Neural crest cell (in vitro differentiated cells): ENCODE results near the gene WRAP73. TPM values are rescaled to one million over a fixed set of nuclear protein-coding genes. Genes with fewer than 3 reads are reported as not detected.
A peak's percentile ranks its signal among the peaks of the same experiment; 100 is the strongest.

Experiments used
- DNase-seq: peaks from one replicate; pipeline ENCODE4 v3.0.0; 2021; ENCODE audit warnings: low read depth, mixed read lengths, low spot score
- H3K27ac Mint-ChIP-seq: one replicate; pipeline ENCODE4 v1.8.0; 2021; ENCODE audit warnings: mild to moderate bottlenecking, mixed read lengths; ENCODE audit not compliant: unreplicated experiment
- H3K27me3 Mint-ChIP-seq: 2 replicates; pipeline ENCODE4 v1.8.0; 2021; ENCODE audit warnings: low read depth, mild to moderate bottlenecking, mixed read lengths
- H3K36me3 Mint-ChIP-seq: 2 replicates; pipeline ENCODE4 v1.8.0; 2021; ENCODE audit warnings: low read depth, mild to moderate bottlenecking, mixed read lengths
- H3K4me1 Mint-ChIP-seq: 2 replicates; pipeline ENCODE4 v1.8.0; 2021; ENCODE audit warnings: mixed read lengths
- H3K4me3 Mint-ChIP-seq: one replicate; pipeline ENCODE4 v1.8.0; 2021; ENCODE audit warnings: mild to moderate bottlenecking, mixed read lengths
- H3K9me3 Mint-ChIP-seq: 2 replicates; pipeline ENCODE4 v1.8.0; 2021; ENCODE audit warnings: mixed read lengths
- total RNA-seq: library from RNA; stranded (reverse); gene quantifications from 2 replicates; pipeline ENCODE4 v1.2.1, GENCODE V29; 2021
- TF ChIP-seq, protein P1 (sequence below): fragments of 200-600 bp; sonication (generic); conservative IDR thresholded peaks from 2 replicates; pipeline ENCODE4 v1.5.0; 2021; ENCODE audit warnings: antibody characterized with exemption, mild to moderate bottlenecking

The WRAP73 gene
- total RNA-seq, 1 donor from 2014 or later: 28.9 TPM

DNA sequence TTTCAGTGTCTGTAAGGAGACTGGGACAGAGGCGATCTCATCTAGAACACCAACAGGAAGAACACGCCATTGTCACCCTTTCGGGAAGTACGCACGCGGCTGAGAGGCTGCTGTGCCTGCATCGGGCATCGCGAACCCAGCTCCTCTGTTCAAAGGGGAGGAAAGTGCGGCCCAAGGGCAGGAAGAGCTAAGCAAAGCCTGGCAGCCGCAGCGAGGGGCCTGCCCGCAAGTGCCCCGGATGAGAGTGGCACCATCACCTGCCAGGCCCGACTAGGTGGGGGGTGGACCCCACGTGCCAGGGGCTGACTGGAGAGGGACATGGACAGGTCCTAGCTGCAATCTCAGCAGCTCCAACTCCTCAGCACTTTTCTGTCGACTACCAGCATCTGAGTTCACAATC is 17.6 kb downstream of the WRAP73 start:
- H3K36me3 Mint-ChIP-seq: peaks cover 5% of the 10 kb centered on the region
- H3K4me3 Mint-ChIP-seq: no peak overlapping the region
- no peaks in the 10 kb centered on the region for H3K9me3 Mint-ChIP-seq
- peak overlapping the region; percentile 67 for H3K27ac Mint-ChIP-seq
- H3K4me1 Mint-ChIP-seq: no peaks in the 10 kb centered on the region
- TF ChIP-seq, protein P1, sequence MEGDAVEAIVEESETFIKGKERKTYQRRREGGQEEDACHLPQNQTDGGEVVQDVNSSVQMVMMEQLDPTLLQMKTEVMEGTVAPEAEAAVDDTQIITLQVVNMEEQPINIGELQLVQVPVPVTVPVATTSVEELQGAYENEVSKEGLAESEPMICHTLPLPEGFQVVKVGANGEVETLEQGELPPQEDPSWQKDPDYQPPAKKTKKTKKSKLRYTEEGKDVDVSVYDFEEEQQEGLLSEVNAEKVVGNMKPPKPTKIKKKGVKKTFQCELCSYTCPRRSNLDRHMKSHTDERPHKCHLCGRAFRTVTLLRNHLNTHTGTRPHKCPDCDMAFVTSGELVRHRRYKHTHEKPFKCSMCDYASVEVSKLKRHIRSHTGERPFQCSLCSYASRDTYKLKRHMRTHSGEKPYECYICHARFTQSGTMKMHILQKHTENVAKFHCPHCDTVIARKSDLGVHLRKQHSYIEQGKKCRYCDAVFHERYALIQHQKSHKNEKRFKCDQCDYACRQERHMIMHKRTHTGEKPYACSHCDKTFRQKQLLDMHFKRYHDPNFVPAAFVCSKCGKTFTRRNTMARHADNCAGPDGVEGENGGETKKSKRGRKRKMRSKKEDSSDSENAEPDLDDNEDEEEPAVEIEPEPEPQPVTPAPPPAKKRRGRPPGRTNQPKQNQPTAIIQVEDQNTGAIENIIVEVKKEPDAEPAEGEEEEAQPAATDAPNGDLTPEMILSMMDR: no peak
- DNase-seq: no peak
- no peaks in the 10 kb centered on the region for H3K27me3 Mint-ChIP-seq

DNA sequence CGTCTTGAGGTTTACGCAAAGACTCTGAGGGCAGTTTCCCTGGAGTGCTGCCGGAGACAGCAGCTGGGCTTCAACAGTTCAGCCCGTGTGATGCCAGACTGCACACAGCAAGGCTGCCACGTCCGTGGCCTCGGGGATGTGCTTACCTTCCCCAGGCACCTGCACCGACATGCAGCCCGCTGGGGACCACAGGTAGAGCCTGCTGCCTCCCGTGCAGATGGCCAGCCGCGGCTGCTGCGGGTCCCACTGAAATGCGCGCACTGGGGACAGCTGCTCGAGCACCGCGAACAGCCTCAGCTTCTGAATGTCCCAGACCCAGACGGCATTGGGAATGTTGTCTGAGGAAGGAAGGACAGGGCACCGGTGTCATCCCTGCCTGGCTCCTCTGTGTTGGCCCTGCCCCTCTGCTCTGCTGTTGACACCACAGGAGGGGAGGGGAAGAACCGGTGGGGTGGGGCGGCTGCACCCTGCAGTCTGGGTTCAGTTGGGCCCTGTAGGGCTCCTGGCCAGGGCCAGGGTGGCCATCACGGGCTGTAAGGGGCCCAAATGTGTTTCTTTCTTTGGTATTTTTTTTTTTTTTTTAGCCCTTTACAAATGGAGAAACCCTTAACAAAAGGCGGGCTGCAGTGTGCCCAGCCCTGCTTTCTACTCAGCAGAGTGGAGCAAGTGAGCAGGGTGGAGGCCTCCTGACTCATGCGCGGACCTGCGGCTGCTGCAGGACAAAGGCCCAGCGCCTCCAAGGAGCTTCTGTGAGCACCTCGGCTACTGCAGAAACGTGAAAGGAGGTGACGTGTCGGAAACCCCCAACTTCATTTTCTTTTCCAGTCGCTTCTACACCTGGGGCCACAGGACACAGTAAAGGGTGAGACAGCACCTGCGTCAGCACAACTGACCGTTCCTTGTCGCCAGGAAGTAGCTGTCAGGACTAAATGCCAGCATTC is 18.3 kb downstream of the WRAP73 start:
- TF ChIP-seq, protein P1: no peak
- Mint-ChIP-seq H3K9me3 (no peaks in the 10 kb centered on the region), H3K4me3 (no peak overlapping the region), H3K27me3 (no peaks in the 10 kb centered on the region), H3K27ac (peak overlapping the region; percentile 67), H3K4me1 (no peaks in the 10 kb centered on the region), H3K36me3 (peaks cover 1% of the 10 kb centered on the region)
- DNase-seq: no peak

DNA sequence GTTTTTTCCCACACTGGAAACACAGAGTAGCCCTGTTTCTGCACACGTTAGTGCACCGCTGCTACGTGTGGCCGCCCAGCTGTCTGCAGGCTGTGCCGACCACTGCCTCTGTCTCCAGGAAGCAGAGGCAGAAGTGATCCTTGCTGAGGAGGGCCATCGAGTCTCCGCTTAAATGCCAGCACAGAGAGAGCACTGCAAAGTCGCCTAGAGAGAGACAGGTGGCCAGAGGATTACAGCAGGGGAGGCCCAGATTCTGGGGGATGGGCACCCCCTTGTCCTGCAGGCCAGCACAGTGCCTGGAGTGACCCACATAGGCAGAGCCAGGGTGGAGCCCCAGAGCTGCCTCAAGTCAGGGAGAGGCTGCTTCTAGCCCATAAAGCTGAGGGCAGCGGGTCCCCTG is 19.0 kb downstream of the WRAP73 start:
- H3K36me3 Mint-ChIP-seq: no peaks in the 10 kb centered on the region
- TF ChIP-seq, protein P1: no peak
- no peak overlapping the region for H3K27ac Mint-ChIP-seq
- peaks cover 4% of the 10 kb centered on the region for H3K4me1 Mint-ChIP-seq
- H3K27me3 Mint-ChIP-seq: no peaks in the 10 kb centered on the region
- no peak overlapping the region for H3K4me3 Mint-ChIP-seq
- DNase-seq: no peak
- no peaks in the 10 kb centered on the region for H3K9me3 Mint-ChIP-seq

DNA sequence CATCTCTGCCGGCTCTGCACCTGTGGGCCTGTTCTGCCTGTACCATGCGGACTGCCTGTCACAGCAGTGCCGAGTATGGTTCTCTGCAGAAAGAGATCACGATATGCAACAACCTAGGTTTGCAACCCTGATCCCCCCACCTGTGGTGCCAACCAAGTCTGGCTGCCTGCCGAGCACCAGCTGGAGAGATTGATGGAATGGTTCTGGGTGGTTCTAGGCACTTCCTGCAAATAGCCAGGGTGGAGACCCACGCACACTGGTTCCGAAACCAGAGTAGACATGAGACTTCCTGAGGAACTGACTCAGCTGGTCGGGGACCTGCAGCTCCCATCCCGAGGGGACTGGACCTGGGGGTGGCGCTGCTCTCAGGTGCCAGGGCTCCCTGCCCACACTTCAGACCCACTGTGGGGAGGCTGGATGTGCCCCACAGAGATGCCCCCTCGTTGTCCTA is 19.7 kb downstream of the WRAP73 start:
- Mint-ChIP-seq H3K9me3 (no peaks in the 10 kb centered on the region), H3K27me3 (no peaks in the 10 kb centered on the region), H3K4me1 (peaks cover 8% of the 10 kb centered on the region)

DNA sequence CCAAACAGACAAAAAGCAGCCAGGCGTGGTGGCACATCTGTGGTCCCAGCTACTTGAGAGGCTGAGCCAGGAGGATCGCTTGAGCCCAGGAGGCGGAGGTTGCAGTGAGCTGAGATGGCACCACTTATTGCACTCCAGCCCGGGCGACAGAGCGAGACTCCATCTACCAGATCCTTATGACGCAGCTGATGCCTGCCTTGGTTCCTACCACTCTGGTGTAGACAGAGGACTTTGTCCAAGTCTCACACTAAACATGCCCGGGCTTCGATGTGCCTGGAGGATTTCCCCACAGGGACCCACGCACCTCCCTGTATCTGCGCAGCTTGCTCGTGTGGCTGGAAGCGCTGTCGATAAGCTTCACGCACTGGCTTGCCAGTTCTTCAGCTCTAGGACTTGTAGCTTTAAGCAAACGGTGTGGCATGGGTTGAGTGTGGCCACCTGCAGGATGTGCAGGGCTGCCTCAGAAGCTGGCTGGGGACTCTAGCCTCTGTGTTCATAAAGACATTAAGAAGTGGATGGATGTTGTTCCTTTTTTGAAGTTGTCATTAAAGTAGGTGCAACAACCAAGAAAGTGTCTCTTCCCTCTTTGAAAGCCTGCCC is 20.2 kb downstream of the WRAP73 start:
- no peak for DNase-seq
- peak overlapping the region; percentile 34 for H3K4me3 Mint-ChIP-seq
- H3K27me3 Mint-ChIP-seq: no peaks in the 10 kb centered on the region
- no peaks in the 10 kb centered on the region for H3K9me3 Mint-ChIP-seq
- peaks cover 9% of the 10 kb centered on the region for H3K4me1 Mint-ChIP-seq
- TF ChIP-seq, protein P1: no peak
- H3K27ac Mint-ChIP-seq: peak overlapping the region; percentile 19
- H3K36me3 Mint-ChIP-seq: no peaks in the 10 kb centered on the region

More for the DNA sequence above, 19.7 kb downstream of the WRAP73 start:
- Mint-ChIP-seq H3K4me3 (no peak overlapping the region), H3K27ac (peak overlapping the region; percentile 19), H3K36me3 (no peaks in the 10 kb centered on the region)
- no peak for DNase-seq
- TF ChIP-seq, protein P1: no peak
